Smooth muscle cell (in vitro differentiated cells): ENCODE data around the gene SRSF1. TPM values are rescaled to one million over a fixed set of nuclear protein-coding genes. Genes with fewer than 3 reads are reported as not detected.

ENCODE experiments used
- DNase-seq: peaks from one replicate; lab custom pipeline; 2025; ENCODE audit not compliant: unreplicated experiment; lab: John Stamatoyannopoulos, UW
- H2AFZ ChIP-seq: fragments of 200-600 bp; sonication (generic); 2 replicates; pipeline ENCODE4 v1.6.0; 2016; ENCODE audit warnings: antibody characterized with exemption, low read depth, mild to moderate bottlenecking
- H3F3A ChIP-seq: fragments of 200-600 bp; sonication (generic); 2 replicates; pipeline ENCODE4 v1.6.0; 2017; ENCODE audit warnings: antibody characterized with exemption, low read depth
- H3K27ac ChIP-seq: fragments of 200-600 bp; sonication (generic); 2 replicates; pipeline ENCODE4 v1.5.1; 2016; ENCODE audit warnings: low read depth, mild to moderate bottlenecking
- H3K27me3 ChIP-seq: fragments of 200-600 bp; sonication (generic); 2 replicates; pipeline ENCODE4 v1.6.1; 2016; ENCODE audit warnings: low read depth, mild to moderate bottlenecking
- H3K36me3 ChIP-seq: fragments of 200-600 bp; sonication (generic); 2 replicates; pipeline ENCODE4 v1.5.1; 2016; ENCODE audit warnings: low read depth
- H3K4me1 ChIP-seq: fragments of 200-600 bp; sonication (generic); 2 replicates; pipeline ENCODE4 v1.5.1; 2016; ENCODE audit warnings: low read depth
- H3K4me2 ChIP-seq: fragments of 200-600 bp; sonication (generic); 2 replicates; pipeline ENCODE4 v1.6.0; 2016; ENCODE audit warnings: mild to moderate bottlenecking
- H3K4me3 ChIP-seq: fragments of 200-600 bp; sonication (generic); 2 replicates; pipeline ENCODE4 v1.5.1; 2016; ENCODE audit warnings: mild to moderate bottlenecking
- H3K79me2 ChIP-seq: fragments of 200-600 bp; sonication (generic); 2 replicates; pipeline ENCODE4 v1.6.0; 2016; ENCODE audit warnings: low read depth, mild to moderate bottlenecking
- H3K9ac ChIP-seq: fragments of 200-600 bp; sonication (generic); 2 replicates; pipeline ENCODE4 v1.6.0; 2016; ENCODE audit warnings: low read depth
- H3K9me3 ChIP-seq: fragments of 200-600 bp; sonication (generic); replicated peaks from 2 replicates; pipeline ENCODE4 v1.5.1; 2016; ENCODE audit warnings: low read depth
- H4K20me1 ChIP-seq: fragments of 200-600 bp; sonication (generic); 2 replicates; pipeline ENCODE4 v1.6.0; 2016; ENCODE audit warnings: low read depth
- WGBS: methylation state at CpG from one replicate; pipeline ENCODE4 v1.1.7; 2016; ENCODE audit warnings: low lambda C conversion rate; 5-methylcytosine and 5-hydroxymethylcytosine counted together
- polyA plus RNA-seq: library from polyadenylated mRNA; unstranded; fragments of >200 nt; fragmentation: Nextera tagmentation; extraction: Ambion mirVana; gene quantifications from 2 replicates; pipeline ENCODE4 v1.2.1, GENCODE V29; 2016
- total RNA-seq: library from RNA; depleted of rRNA; stranded (reverse); fragments of >200 nt; gene quantifications from 2 replicates; pipeline ENCODE4 v1.2.3, GENCODE V29; 2014
- TF ChIP-seq, protein P1 (sequence below): fragments of 200-600 bp; sonication (generic); IDR thresholded peaks from 2 replicates; pipeline ENCODE4 v1.5.1; 2017; ENCODE audit warnings: borderline replicate concordance, mild to moderate bottlenecking, antibody characterized with exemption; ENCODE audit not compliant: insufficient read depth, poor library complexity, severe bottlenecking

The SRSF1 gene
- total and polyA plus RNA-seq, 2 experiments from 2014 or later = 57.9 to 200 TPM

DNA sequence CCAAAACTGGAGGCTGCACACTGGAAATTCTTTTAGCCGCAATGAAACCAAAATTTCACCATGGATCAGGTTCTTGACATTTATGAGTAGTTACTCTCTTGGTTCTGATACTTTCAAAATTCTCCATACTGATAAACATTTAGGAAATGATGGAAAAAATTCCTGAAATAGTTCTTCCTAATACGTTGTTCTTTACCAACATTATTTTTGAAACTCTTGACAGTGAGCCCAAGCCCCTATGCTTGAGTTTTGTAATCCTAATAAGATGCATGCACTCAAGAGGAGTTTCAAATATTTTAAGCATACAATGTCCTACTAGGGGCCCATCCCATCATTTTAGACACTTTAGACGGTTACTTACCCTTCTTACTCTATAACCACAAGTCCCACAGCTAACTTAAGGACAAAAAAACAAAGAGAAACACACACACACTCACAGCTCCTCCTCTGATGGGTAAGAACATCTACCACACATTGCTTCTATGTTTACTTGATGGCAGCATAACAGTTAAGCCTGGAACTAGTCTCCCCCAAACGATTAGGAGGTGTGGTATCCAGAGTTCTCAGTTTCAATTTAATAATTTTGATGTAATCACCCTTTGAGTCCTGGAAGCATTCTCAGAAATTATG lies 22.7 kb downstream of the SRSF1 start:
- Histone ChIP-seq H2AFZ (no peak overlapping the region), H3K4me3 (peak overlapping the region; percentile 95), H4K20me1 (peaks cover 74% of the 10 kb centered on the region), H3K27ac (no peak overlapping the region), H3K79me2 (peaks cover 73% of the 10 kb centered on the region), H3K36me3 (peaks cover 12% of the 10 kb centered on the region), H3K9me3 (no peaks in the 10 kb centered on the region), H3K9ac (no peak overlapping the region), H3K4me2 (peak overlapping the region; percentile 84), H3K4me1 (peaks cover 44% of the 10 kb centered on the region), H3K27me3 (no peaks in the 10 kb centered on the region), H3F3A (peaks cover 38% of the 10 kb centered on the region)
- TF ChIP-seq, protein P1, sequence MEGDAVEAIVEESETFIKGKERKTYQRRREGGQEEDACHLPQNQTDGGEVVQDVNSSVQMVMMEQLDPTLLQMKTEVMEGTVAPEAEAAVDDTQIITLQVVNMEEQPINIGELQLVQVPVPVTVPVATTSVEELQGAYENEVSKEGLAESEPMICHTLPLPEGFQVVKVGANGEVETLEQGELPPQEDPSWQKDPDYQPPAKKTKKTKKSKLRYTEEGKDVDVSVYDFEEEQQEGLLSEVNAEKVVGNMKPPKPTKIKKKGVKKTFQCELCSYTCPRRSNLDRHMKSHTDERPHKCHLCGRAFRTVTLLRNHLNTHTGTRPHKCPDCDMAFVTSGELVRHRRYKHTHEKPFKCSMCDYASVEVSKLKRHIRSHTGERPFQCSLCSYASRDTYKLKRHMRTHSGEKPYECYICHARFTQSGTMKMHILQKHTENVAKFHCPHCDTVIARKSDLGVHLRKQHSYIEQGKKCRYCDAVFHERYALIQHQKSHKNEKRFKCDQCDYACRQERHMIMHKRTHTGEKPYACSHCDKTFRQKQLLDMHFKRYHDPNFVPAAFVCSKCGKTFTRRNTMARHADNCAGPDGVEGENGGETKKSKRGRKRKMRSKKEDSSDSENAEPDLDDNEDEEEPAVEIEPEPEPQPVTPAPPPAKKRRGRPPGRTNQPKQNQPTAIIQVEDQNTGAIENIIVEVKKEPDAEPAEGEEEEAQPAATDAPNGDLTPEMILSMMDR = no peak
- 53% methylated on average over 4 of the region's 4 CpGs for WGBS
- no peak for DNase-seq

DNA sequence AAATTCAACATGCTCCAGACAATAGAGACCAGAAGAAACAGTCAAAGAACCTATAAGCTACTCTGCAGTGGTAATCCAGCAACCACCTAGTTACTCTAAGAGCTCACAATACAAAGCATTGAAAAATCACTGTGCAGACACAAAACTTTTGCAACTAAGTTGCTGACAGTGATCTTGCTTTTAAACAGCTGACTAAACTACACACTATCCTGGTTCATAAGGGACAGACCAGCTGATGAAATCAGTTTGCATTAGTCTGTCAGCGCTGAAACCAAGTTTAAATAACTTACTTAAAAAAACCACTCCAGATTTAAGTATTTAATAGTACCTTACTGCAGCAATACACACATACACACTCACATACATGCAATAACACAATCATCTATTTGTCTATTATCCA lies 23.6 kb downstream of the SRSF1 start:
- Histone ChIP-seq H3K36me3 (peaks cover 20% of the 10 kb centered on the region), H3K4me1 (peaks cover 38% of the 10 kb centered on the region), H3K9me3 (no peaks in the 10 kb centered on the region), H3K79me2 (peaks cover 77% of the 10 kb centered on the region), H2AFZ (no peak overlapping the region), H3K4me2 (no peak overlapping the region), H3K27ac (no peak overlapping the region), H3K9ac (no peak overlapping the region), H3K4me3 (no peak overlapping the region), H3F3A (peaks cover 29% of the 10 kb centered on the region), H4K20me1 (peaks cover 83% of the 10 kb centered on the region), H3K27me3 (no peaks in the 10 kb centered on the region)
- no peak for DNase-seq
- TF ChIP-seq, protein P1 = no peak
- 63% methylated on average over 1 of the region's 1 CpG for WGBS

DNA sequence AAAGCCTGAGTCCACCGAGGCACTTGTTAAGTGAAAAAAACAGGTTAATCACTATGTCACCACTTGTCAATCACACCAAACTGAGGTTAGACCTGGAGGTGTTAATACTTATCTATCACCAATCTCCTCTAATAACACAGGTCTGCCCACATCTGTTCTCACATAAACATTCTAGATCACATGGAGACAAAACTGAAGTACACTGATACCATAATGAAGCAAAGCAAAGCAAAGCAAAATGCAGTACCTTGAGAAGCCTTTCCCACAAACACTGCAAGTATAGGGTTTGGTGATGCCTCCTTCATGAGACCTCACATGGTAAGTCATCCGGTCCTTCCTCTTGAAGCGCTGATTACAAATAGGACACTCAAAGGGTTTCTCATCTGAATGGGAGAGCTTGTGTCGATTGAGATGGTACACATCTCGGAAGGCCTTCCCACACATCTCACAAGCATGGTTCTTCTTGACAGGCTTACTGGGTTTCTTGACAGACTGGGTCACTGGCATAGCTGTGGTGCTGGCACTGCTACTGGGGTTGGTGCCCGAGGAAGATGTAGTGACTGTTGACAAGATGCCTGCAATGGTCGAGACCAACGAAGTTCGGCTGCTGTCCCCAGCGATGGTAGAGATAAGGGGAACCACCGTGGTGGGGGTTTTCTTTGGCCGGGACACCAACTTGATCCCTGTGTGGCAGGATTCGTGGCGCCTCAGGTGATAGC lies 24.4 kb downstream of the SRSF1 start:
- WGBS = 90% methylated on average over 14 of the region's 14 CpGs
- no peak for DNase-seq
- no peak overlapping the region for H2AFZ ChIP-seq
- H3K27me3 ChIP-seq = no peaks in the 10 kb centered on the region
- no peak overlapping the region for H3K4me2 ChIP-seq
- peaks cover 80% of the 10 kb centered on the region for H3K79me2 ChIP-seq
- H3K36me3 ChIP-seq = peaks cover 20% of the 10 kb centered on the region
- H3K4me1 ChIP-seq = peaks cover 38% of the 10 kb centered on the region
- no peaks in the 10 kb centered on the region for H3K9me3 ChIP-seq
- no peak overlapping the region for H3K27ac ChIP-seq
- TF ChIP-seq, protein P1 = no peak
- H3F3A ChIP-seq = peaks cover 28% of the 10 kb centered on the region
- H4K20me1 ChIP-seq = peaks cover 91% of the 10 kb centered on the region
- H3K4me3 ChIP-seq = no peak overlapping the region
- H3K9ac ChIP-seq = no peak overlapping the region
